ENCODE measurements around the gene EIF2S2.

The EIF2S2 gene

GRCh38 chr20:34100576-34100975 lies 11.5 kb downstream of the EIF2S2 start:
- Histone ChIP-seq H2AFZ (ENCODE audit: low read depth) (no peak overlapping the region), H3K4me3 (IDR thresholded peaks at IDR 0.05; ENCODE audit: insufficient read depth, low read depth, low read length) (no peak overlapping the region), H3K36me3 (ENCODE audit: insufficient read depth) (peaks cover 35% of the 10 kb centered on the region; the same call in 1 of the 2 replicates), H3K9ac (no peak overlapping the region), H4K20me1 (ENCODE audit: insufficient read depth) (0 out of 2 replicates have a peak, but pooled peaks cover 7% of the 10 kb centered on the region), H3K27me3 (ENCODE audit: insufficient read depth, low read depth) (no peaks in the 10 kb centered on the region), H3K79me2 (ENCODE audit: insufficient read depth, low read depth) (peaks cover 64% of the 10 kb centered on the region), H3K4me1 (ENCODE audit: low read depth, poor library complexity, severe bottlenecking) (peaks cover 7% of the 10 kb centered on the region), H3K4me2 (no peak overlapping the region), H3K27ac (no peak overlapping the region)
- no peak for TF ChIP-seq CTCF (conservative IDR thresholded peaks at IDR 0.05; ENCODE audit: low read depth, low read length)

- H3K27me3 ChIP-seq (ENCODE audit: insufficient read depth, low read depth) = no peaks in the 10 kb centered on the region
- no peak for TF ChIP-seq CTCF (conservative IDR thresholded peaks at IDR 0.05; ENCODE audit: low read depth, low read length)
- no peaks in the 10 kb centered on the region for H3K4me1 ChIP-seq (ENCODE audit: low read depth, poor library complexity, severe bottlenecking)
- no peak overlapping the region for H3K9ac ChIP-seq
- peaks cover 33% of the 10 kb centered on the region; the same call in 1 of the 2 replicates for H3K36me3 ChIP-seq (ENCODE audit: insufficient read depth)
- H4K20me1 ChIP-seq (ENCODE audit: insufficient read depth) = 0 out of 2 replicates have a peak, but pooled peaks cover 3% of the 10 kb centered on the region
- H3K79me2 ChIP-seq (ENCODE audit: insufficient read depth, low read depth) = peaks cover 55% of the 10 kb centered on the region
- no peak overlapping the region for H3K4me2 ChIP-seq
- H3K4me3 ChIP-seq (IDR thresholded peaks at IDR 0.05; ENCODE audit: insufficient read depth, low read depth, low read length) = no peak overlapping the region
- H2AFZ ChIP-seq (ENCODE audit: low read depth) = no peak overlapping the region
- no peak overlapping the region for H3K27ac ChIP-seq
Observed at GRCh38 chr20:34099675-34100074, 12.4 kb downstream of the EIF2S2 start.

- TF ChIP-seq CTCF (conservative IDR thresholded peaks at IDR 0.05; ENCODE audit: low read depth, low read length) = no peak
- no peak overlapping the region for H2AFZ ChIP-seq (ENCODE audit: low read depth)
- no peaks in the 10 kb centered on the region for H3K4me1 ChIP-seq (ENCODE audit: low read depth, poor library complexity, severe bottlenecking)
- H3K9ac ChIP-seq = no peak overlapping the region
- H3K4me3 ChIP-seq (IDR thresholded peaks at IDR 0.05; ENCODE audit: insufficient read depth, low read depth, low read length) = no peak overlapping the region
- peaks cover 50% of the 10 kb centered on the region; the same call in 1 of the 2 replicates for H3K79me2 ChIP-seq (ENCODE audit: insufficient read depth, low read depth)
- H3K27ac ChIP-seq = no peak overlapping the region
- peaks cover 30% of the 10 kb centered on the region; the same call in 1 of the 2 replicates for H3K36me3 ChIP-seq (ENCODE audit: insufficient read depth)
- no peak overlapping the region for H3K4me2 ChIP-seq
- H3K27me3 ChIP-seq (ENCODE audit: insufficient read depth, low read depth) = no peaks in the 10 kb centered on the region
- 0 out of 2 replicates have a peak, but pooled peaks cover 3% of the 10 kb centered on the region for H4K20me1 ChIP-seq (ENCODE audit: insufficient read depth)
Observed at GRCh38 chr20:34098570-34098969, 13.5 kb downstream of the EIF2S2 start.

DNA sequence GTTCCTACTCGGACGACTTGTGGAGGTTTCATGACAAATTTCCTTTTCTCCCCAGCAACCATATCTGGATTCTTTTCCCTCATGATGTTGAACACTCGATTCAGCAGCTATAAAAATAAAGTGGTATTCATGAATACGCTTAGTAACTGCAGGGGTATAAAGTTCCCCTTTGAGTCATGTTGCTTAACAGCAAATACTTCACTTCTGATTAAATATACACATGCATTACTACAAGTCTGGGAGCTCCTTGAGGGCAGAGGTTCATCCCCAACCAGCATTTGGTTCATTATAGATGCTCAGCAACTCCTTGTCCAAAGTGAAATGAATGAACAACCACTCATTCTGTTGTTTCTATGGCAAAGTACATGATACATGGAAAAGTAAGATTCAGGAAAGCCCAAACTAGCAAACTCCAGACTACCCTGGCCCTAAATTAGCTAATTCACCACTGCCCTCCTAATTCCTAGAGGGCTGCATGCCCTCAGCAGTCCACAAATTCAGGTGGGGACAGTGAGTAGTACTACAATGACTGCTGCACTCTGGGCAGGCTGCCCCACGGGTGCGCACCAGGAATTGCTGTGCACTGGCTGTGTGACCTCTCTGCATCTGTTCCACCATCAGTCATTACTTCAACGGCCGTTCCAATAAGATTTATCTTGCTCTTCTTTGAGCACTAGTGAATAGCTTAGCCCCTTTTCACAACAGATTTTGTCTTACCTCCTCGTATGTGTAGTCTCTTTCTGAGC lies 15.2 kb downstream of the EIF2S2 start:
- Histone ChIP-seq H3K9ac (no peak overlapping the region), H3K4me2 (no peak overlapping the region), H3K4me1 (ENCODE audit: low read depth, poor library complexity, severe bottlenecking) (no peaks in the 10 kb centered on the region), H3K4me3 (IDR thresholded peaks at IDR 0.05; ENCODE audit: insufficient read depth, low read depth, low read length) (no peak overlapping the region), H2AFZ (ENCODE audit: low read depth) (no peak overlapping the region), H4K20me1 (ENCODE audit: insufficient read depth) (0 out of 2 replicates have a peak, but pooled peaks cover 3% of the 10 kb centered on the region), H3K36me3 (ENCODE audit: insufficient read depth) (peaks cover 37% of the 10 kb centered on the region; the same call in 1 of the 2 replicates), H3K27ac (no peak overlapping the region), H3K27me3 (ENCODE audit: insufficient read depth, low read depth) (no peaks in the 10 kb centered on the region), H3K79me2 (ENCODE audit: insufficient read depth, low read depth) (peaks cover 33% of the 10 kb centered on the region; the same call in 1 of the 2 replicates)
- no peak for TF ChIP-seq CTCF (conservative IDR thresholded peaks at IDR 0.05; ENCODE audit: low read depth, low read length)

Data from KMS-11 (cell line).